Neural progenitor cell (in vitro differentiated cells): Measurements from ENCODE around the gene ANXA11.

Source experiments
- CTCF ChIP-seq: fragments of 200-600 bp; sonication (generic); IDR thresholded peaks from 2 replicates; pipeline ENCODE4 v1.5.1; 2017; ENCODE audit warnings: antibody characterized with exemption, mild to moderate bottlenecking
- EZH2 ChIP-seq: fragments of 200-600 bp; sonication (generic); IDR thresholded peaks from 2 replicates; pipeline ENCODE4 v1.6.1; 2017; ENCODE audit warnings: antibody characterized with exemption, mild to moderate bottlenecking, moderate library complexity

GRCh38 chr10:80149123-80149522, 56.2 kb downstream of the ANXA11 start:
- TF ChIP-seq CTCF (no peak), EZH2 (no peak)
